Urinary bladder (tissue), 4 donors: ENCODE data around the gene GBP2. TPM values are rescaled to one million over a fixed set of nuclear protein-coding genes. Genes with fewer than 3 reads are reported as not detected.
"Not testable (repeated sequence)": the region's sequence is repeated elsewhere in the genome, so short reads cannot be mapped to it uniquely, and the experiment has no call there.

Experiments
- DNase-seq: peaks from one replicate; pipeline ENCODE4 v3.0.0-alpha.2; 2015; ENCODE audit errors: extremely low spot score
- H3K27ac ChIP-seq: one replicate; pipeline ENCODE4 v1.5.1; 2013; ENCODE audit warnings: low read depth, mild to moderate bottlenecking, moderate library complexity
- H3K36me3 ChIP-seq: one replicate; pipeline ENCODE4 v1.6.1; 2013; ENCODE audit warnings: mild to moderate bottlenecking, moderate library complexity; ENCODE audit not compliant: insufficient read depth
- H3K4me1 ChIP-seq: one replicate; pipeline ENCODE4 v1.6.1; 2013; ENCODE audit warnings: mild to moderate bottlenecking, moderate library complexity; ENCODE audit not compliant: insufficient read depth
- H3K4me3 ChIP-seq: one replicate; pipeline ENCODE4 v1.5.1; 2013; ENCODE audit warnings: low read depth, low read length
- WGBS: extraction: QIAGEN DNeasy Blood & Tissue Kit; methylation state at CpG from one replicate; pipeline ENCODE4 v1.1.7; 2013; 5-methylcytosine and 5-hydroxymethylcytosine counted together
- polyA plus RNA-seq: library from polyadenylated mRNA; stranded (reverse); fragments of 200-250 nt; gene quantifications from one replicate; pipeline ENCODE4 v1.2.3, GENCODE V29; 2013
- total RNA-seq: library from RNA; depleted of rRNA; stranded (reverse); fragments of >200 nt; gene quantifications from one replicate; pipeline ENCODE4 v1.2.3, GENCODE V29; 2014
- donor health status: healthy with polysubstance abuse.
- donor health status: healthy.

GBP2 gene
- total and polyA plus RNA-seq, 2 donors = 49.8 to 153 TPM

GRCh38 chr1:89112871-89113613, 12.9 kb downstream of the GBP2 start:
- DNase-seq = no peak
- Histone ChIP-seq H3K4me3 (no peak overlapping the region), H3K36me3 (peaks cover 20% of the 10 kb centered on the region), H3K27ac (no peak overlapping the region), H3K4me1 (peaks cover 2% of the 10 kb centered on the region)
- WGBS = 55% methylated on average over 5 of the region's 5 CpGs

GRCh38 chr1:89104687-89105086, 21.2 kb downstream of the GBP2 start:
- H3K4me1 ChIP-seq = no peaks in the 10 kb centered on the region
- DNase-seq = no peak
- H3K27ac ChIP-seq = no peak overlapping the region
- WGBS = 96% methylated on average over 17 of the region's 17 CpGs
- H3K36me3 ChIP-seq = peaks cover 5% of the 10 kb centered on the region
- no peak overlapping the region for H3K4me3 ChIP-seq

GRCh38 chr1:89104147-89104546, 21.8 kb downstream of the GBP2 start:
- Histone ChIP-seq H3K27ac (no peak overlapping the region), H3K36me3 (peaks cover 2% of the 10 kb centered on the region), H3K4me3 (no peak overlapping the region), H3K4me1 (no peaks in the 10 kb centered on the region)
- 95% methylated on average over 2 of the region's 2 CpGs for WGBS
- DNase-seq = no peak

GRCh38 chr1:89102021-89102420, 23.9 kb downstream of the GBP2 start:
- H3K36me3 ChIP-seq = peaks cover 2% of the 10 kb centered on the region
- H3K4me1 ChIP-seq = no peaks in the 10 kb centered on the region
- no peak for DNase-seq
- H3K27ac ChIP-seq = no peak overlapping the region
- no peak overlapping the region for H3K4me3 ChIP-seq

GRCh38 chr1:89100412-89100811, 25.5 kb downstream of the GBP2 start:
- Histone ChIP-seq H3K36me3 (no peaks in the 10 kb centered on the region), H3K4me1 (no peaks in the 10 kb centered on the region), H3K27ac (no peak overlapping the region), H3K4me3 (no peak overlapping the region)
- DNase-seq = no peak
- WGBS = 92% methylated on average over 3 of the region's 3 CpGs

- no peak for DNase-seq
- WGBS = 81% methylated on average over 3 of the region's 3 CpGs
- no peaks in the 10 kb centered on the region for H3K4me1 ChIP-seq
- H3K36me3 ChIP-seq = no peaks in the 10 kb centered on the region
- no peak overlapping the region for H3K4me3 ChIP-seq
- H3K27ac ChIP-seq = no peak overlapping the region
These were observed 27.1 kb downstream of the GBP2 start for GRCh38 chr1:89098857-89099256.

- DNase-seq = no peak
- Histone ChIP-seq H3K36me3 (no peaks in the 10 kb centered on the region), H3K4me3 (no peak overlapping the region), H3K4me1 (no peaks in the 10 kb centered on the region), H3K27ac (no peak overlapping the region)
- 90% methylated on average over 2 of the region's 2 CpGs for WGBS
These were observed 30.2 kb downstream of the GBP2 start for GRCh38 chr1:89095737-89096136.

- DNase-seq = no peak
- no peak overlapping the region for H3K4me3 ChIP-seq
- WGBS = 26% methylated on average over 1 of the region's 1 CpG
These were observed 36.0 kb downstream of the GBP2 start for GRCh38 chr1:89089962-89090361.

GRCh38 chr1:89088572-89088971, 37.3 kb downstream of the GBP2 start:
- H3K27ac ChIP-seq = no peak overlapping the region
- no peak overlapping the region for H3K4me3 ChIP-seq
- 80% methylated on average over 10 of the region's 10 CpGs for whole genome bisulfite sequencing
- no peak for DNase-seq
- no peaks in the 10 kb centered on the region for H3K36me3 ChIP-seq
- no peaks in the 10 kb centered on the region for H3K4me1 ChIP-seq

More at GRCh38 chr1:89089962-89090361, 36.0 kb downstream of the GBP2 start:
- H3K36me3 ChIP-seq = no peaks in the 10 kb centered on the region
- H3K4me1 ChIP-seq = no peaks in the 10 kb centered on the region
- no peak overlapping the region for H3K27ac ChIP-seq

GRCh38 chr1:89087241-89087640, 38.7 kb downstream of the GBP2 start:
- Histone ChIP-seq H3K4me3 (no peak overlapping the region), H3K4me1 (no peaks in the 10 kb centered on the region), H3K36me3 (no peaks in the 10 kb centered on the region), H3K27ac (no peak overlapping the region)
- WGBS = 69% methylated on average over 8 of the region's 8 CpGs
- DNase-seq = no peak

- H3K4me1 ChIP-seq = no peaks in the 10 kb centered on the region
- no peaks in the 10 kb centered on the region for H3K36me3 ChIP-seq
- DNase-seq = no peak
- no peak overlapping the region for H3K4me3 ChIP-seq
- no peak overlapping the region for H3K27ac ChIP-seq
These were observed 40.1 kb downstream of the GBP2 start for GRCh38 chr1:89085781-89086180.

- H3K4me3 ChIP-seq = no peak overlapping the region
- DNase-seq = no peak
- no peak overlapping the region for H3K27ac ChIP-seq
- H3K36me3 ChIP-seq = no peaks in the 10 kb centered on the region
- no peaks in the 10 kb centered on the region for H3K4me1 ChIP-seq
- 64% methylated on average over 3 of the region's 3 CpGs for WGBS
These were observed 44.9 kb downstream of the GBP2 start for GRCh38 chr1:89081005-89081404.

GRCh38 chr1:89080068-89080467, 45.8 kb downstream of the GBP2 start:
- not testable (repeated sequence) for H3K4me3 ChIP-seq, H3K27ac ChIP-seq, H3K36me3 ChIP-seq, DNase-seq, H3K4me1 ChIP-seq
- 67% methylated on average over 7 of the region's 7 CpGs for WGBS

GRCh38 chr1:89072466-89073065, 53.3 kb downstream of the GBP2 start:
- WGBS = 79% methylated on average over 8 of the region's 8 CpGs
- H3K4me3 ChIP-seq, DNase-seq, H3K4me1 ChIP-seq, H3K27ac ChIP-seq, H3K36me3 ChIP-seq: not testable (repeated sequence)
